AG10803 (cell line): ENCODE measurements around the gene ENPP5.
A peak's percentile ranks its signal among the peaks of the same experiment; 100 is the strongest.

Source experiments
- DNase-seq: peaks from one replicate; pipeline ENCODE4 v3.0.0; 2010; ENCODE audit warnings: low read depth
- H3K4me3 ChIP-seq: 2 replicates; pipeline ENCODE4 v1.5.1; 2011; ENCODE audit warnings: mild to moderate bottlenecking, low read length, control low read depth
- TF ChIP-seq, protein P1 (sequence below): conservative IDR thresholded peaks from 2 replicates; pipeline ENCODE4 v1.5.1; 2011; ENCODE audit warnings: mild to moderate bottlenecking, low read length, control low read depth, inconsistent platforms

The ENPP5 gene

GRCh38 chr6:46201702-46202101 lies 30.9 kb upstream of the ENPP5 start:
- TF ChIP-seq, protein P1, sequence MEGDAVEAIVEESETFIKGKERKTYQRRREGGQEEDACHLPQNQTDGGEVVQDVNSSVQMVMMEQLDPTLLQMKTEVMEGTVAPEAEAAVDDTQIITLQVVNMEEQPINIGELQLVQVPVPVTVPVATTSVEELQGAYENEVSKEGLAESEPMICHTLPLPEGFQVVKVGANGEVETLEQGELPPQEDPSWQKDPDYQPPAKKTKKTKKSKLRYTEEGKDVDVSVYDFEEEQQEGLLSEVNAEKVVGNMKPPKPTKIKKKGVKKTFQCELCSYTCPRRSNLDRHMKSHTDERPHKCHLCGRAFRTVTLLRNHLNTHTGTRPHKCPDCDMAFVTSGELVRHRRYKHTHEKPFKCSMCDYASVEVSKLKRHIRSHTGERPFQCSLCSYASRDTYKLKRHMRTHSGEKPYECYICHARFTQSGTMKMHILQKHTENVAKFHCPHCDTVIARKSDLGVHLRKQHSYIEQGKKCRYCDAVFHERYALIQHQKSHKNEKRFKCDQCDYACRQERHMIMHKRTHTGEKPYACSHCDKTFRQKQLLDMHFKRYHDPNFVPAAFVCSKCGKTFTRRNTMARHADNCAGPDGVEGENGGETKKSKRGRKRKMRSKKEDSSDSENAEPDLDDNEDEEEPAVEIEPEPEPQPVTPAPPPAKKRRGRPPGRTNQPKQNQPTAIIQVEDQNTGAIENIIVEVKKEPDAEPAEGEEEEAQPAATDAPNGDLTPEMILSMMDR = no peak
- H3K4me3 ChIP-seq = no peak overlapping the region
- DNase-seq = no peak

GRCh38 chr6:46199387-46199786 lies 28.6 kb upstream of the ENPP5 start:
- H3K4me3 ChIP-seq = no peak overlapping the region
- TF ChIP-seq, protein P1 = no peak
- DNase-seq = peak; percentile 61

GRCh38 chr6:46191961-46192360 lies 21.2 kb upstream of the ENPP5 start:
- no peak overlapping the region for H3K4me3 ChIP-seq
- TF ChIP-seq, protein P1 = no peak
- peak; percentile 89 for DNase-seq

DNA sequence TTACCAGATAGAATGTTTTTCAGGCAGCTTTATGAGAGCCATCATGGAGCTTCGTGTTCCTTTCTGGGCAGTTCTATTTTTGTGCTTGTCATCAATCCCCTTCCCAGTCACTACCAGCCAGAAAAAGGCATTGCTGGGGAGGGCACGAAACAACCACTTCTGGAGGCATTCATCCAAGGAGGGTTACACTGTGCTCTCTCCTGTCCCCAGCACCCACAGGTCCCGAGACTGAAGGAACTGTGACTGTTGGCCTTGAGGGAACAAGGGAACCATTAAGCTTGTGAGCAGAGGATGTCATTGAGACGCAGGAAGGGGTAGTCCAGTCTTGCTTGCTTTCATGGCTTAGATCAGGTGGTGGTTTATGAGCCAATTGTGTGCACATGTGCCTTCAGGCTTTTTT lies 20.1 kb upstream of the ENPP5 start:
- no peak for DNase-seq
- TF ChIP-seq, protein P1 = no peak
- H3K4me3 ChIP-seq = no peak overlapping the region

GRCh38 chr6:46189726-46190125 lies 18.9 kb upstream of the ENPP5 start:
- TF ChIP-seq, protein P1 = no peak

DNA sequence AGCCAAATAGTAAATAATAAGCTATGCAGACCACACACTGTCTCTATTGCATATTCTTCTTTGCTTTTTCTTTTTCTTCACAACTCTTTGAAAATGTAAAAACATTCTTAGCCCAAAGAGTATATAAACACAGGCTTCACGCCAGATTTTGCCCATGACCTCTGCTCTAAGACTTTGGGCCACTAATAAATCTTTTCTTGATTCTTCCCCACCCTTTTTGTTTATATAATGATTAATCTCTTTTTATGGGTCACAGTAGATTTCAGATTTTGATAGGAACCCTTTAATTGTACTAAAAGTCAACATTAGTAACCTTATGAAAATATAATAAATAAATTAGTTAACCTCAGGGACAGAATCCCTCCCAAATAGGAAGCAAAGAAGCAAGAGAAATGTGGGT lies 15.8 kb upstream of the ENPP5 start:
- TF ChIP-seq, protein P1 = no peak
- no peak for DNase-seq
- no peak overlapping the region for H3K4me3 ChIP-seq

More at GRCh38 chr6:46189726-46190125, 18.9 kb upstream of the ENPP5 start:
- no peak for DNase-seq
- H3K4me3 ChIP-seq = no peak overlapping the region

GRCh38 chr6:46184114-46184513 lies 13.3 kb upstream of the ENPP5 start:
- no peak overlapping the region for H3K4me3 ChIP-seq
- DNase-seq = peak; percentile 93
- TF ChIP-seq, protein P1 = peak; percentile 37; the same call in 1 of the 2 replicates
